HG03558 (cell line): ENCODE data around the gene ATOX1.
"Not testable (repeated sequence)": the region's sequence is repeated elsewhere in the genome, so short reads cannot be mapped to it uniquely, and the experiment has no call there.

Experiments
- ATAC-seq: cut with Tn5 transposase; IDR thresholded peaks from one replicate; pipeline ENCODE4 v1.9.1; 2021; ENCODE audit warnings: moderate number of reproducible peaks; ENCODE audit not compliant: unreplicated experiment; ENCODE audit errors: extremely low read depth

Gene ATOX1

DNA sequence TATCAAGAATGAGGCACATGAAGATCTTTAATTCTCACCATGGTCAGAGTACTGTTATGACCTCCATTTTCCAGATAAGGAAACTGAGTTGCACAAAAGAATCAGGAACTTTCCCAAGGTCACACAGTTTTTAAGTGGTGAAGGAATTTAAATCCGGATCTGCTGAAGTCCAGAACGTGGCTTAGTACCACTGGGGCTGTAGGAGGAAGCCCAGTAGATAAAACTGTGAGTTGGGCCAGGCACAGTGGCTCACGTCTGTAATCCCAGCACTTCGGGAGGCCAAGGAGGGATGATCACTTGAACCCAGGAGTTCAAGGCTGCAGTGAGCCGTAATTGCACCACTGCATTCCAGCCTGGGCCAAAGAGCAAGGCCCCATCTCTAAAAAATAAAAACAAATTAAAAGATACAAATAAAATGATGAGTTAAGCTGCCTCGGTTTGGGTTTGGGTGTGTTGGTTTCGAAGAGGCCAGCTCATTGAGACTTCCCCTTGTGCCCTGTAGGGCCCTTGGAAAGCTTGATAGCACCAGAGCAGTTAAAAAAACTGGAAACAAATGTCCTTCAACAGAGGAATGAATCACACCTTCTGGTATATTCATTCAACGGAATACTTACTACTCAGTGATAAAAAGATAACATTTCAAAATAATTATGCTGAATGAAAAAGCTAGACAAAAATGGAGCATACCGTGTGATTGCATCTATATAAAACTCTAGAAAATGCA lies 20.1 kb downstream of the ATOX1 start:
- ATAC-seq = no peak

DNA sequence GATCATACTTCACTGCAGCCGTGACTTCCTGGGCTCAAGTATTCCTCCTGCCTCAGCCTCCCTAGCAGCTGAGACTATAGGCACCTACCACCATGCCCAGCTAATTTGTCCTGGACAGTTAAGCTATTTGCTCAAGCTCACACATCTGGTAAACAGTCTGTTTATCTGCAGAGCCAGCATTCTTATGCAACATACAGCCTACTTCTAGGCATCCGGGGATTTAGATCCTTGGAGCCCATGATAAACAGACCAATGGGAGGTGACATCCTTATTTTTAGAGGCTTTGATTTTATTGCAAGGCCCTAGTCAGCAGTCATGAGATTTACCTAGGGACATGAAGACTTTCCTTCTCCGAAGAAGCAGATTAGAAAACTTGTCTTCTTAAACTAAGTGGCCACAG lies 21.0 kb downstream of the ATOX1 start:
- no peak for ATAC-seq

DNA sequence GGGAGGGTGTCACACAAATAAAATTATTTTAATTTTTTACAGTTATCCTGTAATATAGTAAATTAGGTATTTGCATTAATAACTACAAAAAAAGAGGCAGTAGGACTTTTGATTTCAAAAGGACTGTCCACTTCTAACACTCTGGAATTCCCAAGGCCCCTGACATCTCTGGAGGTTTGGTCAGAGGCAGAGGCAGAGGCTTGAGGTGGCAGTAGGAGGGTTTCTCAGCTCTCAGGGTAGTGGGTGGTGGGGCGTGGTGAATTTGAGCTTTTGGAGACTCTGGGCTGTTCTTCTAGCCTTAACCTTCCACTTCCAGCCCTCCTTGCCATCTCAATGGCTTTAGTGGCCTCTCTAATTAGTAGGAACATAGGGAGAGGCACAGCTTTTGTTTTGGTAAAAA lies 22.8 kb downstream of the ATOX1 start:
- no peak for ATAC-seq

DNA sequence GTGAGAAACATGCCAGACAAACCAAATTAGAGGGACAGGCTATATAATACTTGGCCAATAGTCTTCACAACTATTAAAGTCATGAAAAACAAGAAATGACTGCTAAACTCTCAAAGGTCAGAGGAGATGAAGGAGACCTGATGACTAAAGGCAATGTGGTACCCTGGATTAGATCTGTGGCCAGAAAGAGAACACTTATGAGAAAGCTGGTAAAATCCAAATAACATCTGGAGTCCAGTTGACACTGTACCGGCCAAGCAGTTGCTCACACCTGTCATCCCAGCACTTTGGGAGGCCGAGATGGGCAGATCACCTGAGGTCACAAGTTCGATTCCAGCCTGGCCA lies 24.4 kb downstream of the ATOX1 start:
- ATAC-seq = no peak

DNA sequence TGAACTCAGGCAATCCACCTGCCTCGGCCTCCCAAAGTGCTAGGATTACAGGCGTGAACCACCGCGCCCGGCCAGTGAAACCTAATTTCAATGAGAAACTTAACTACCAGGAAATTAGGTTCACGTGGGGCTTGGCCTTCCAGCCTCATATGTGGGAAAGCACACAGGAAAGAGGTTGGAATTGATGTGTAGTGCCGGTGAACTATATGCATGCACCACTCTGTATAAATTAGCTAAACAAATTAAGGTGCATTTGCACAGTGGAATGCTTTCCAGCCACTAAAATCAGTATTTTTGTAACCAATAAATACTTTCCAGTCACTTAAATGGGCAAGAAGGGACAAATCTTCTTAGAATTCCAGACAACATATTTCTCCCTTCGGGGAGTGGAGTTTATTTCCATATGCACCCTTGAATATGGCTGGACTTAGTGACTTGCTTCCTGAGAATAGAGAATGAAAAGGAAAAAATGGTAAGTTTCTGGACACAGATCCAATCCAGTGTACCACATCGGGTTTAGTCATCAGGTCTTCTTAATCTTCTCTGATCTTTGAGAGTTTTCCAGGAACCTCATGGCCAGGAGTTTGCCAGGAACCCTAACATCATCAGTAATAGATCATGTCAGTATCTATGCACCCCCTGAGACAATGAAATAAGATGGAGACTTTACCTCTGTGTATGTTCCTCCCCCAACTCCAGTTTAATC lies 24.9 kb downstream of the ATOX1 start:
- no peak for ATAC-seq

DNA sequence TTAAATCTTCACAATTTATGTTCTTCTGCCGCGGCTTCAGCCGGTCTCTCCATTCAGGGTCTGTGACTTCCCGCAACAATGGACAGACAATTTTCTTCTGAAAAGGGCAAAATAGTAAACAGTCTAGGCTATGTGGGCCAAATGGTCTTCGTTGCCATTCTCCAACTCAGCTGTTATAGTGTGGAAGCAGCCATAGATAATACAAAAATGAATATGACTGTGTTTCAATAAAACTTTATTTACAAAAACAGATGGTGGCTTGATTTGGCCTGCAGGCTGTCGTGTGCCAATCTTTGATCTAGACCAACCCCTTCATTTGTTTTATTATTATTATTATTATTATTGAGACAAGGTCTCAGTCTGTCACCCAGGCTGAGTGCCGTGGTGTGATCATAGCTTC lies 28.1 kb downstream of the ATOX1 start:
- no peak for ATAC-seq

DNA sequence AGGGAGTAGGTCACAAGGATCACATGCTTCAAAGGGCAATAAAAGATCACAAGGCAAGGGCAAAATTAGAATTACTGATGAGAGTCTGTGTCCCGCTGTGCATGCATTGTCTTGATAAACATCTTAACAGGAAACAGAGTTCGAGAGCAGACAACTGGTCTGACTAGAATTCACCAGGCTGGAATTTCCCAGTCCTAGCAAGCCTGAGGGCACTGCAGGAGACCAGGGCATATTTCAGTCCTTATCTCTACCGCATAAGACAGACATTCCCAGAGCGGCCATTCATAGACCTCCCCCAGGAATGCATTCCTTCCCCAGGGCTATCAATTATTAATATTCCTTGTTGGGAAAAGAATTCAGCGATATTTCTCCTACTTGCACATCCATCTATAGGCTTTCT lies 28.8 kb downstream of the ATOX1 start:
- ATAC-seq = not testable (repeated sequence)

DNA sequence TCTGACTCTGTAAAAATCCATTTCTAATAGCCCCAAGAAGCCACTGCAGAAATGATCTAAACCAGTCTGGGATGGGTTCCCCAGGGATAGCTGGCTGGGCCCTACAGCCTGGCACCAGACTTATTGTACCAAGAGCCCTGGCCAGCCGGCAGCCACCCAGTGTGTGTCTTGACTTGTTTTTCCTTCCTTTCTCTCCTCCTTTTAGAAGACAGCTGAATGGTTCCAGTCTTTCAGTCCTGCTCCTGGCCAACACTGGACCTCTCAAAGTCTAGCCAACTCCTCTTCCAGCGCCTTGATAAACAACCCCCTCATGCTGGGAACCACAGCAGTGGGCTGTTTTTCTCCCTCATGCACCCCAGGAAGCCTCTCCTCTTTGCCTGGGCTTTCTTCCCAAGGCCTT lies 34.1 kb downstream of the ATOX1 start:
- ATAC-seq = no peak

DNA sequence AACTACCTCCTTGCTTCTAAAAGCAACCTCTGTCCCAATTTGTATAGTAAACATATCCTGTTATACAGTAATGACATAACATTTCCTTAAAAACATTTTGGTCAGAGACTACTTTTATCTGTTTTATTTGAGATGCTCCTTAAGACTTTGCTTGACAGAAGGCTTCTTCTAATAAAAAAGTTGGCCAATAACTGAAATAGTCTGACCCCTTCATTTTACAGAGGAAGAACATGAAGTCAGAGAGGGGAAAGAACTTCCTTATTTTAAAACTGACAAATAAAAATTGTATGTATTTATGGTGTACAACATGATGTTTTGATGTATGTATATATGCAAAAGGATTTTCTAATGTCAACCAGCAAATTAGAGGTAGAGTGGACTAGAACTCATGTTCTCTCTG lies 35.9 kb downstream of the ATOX1 start:
- ATAC-seq = no peak

DNA sequence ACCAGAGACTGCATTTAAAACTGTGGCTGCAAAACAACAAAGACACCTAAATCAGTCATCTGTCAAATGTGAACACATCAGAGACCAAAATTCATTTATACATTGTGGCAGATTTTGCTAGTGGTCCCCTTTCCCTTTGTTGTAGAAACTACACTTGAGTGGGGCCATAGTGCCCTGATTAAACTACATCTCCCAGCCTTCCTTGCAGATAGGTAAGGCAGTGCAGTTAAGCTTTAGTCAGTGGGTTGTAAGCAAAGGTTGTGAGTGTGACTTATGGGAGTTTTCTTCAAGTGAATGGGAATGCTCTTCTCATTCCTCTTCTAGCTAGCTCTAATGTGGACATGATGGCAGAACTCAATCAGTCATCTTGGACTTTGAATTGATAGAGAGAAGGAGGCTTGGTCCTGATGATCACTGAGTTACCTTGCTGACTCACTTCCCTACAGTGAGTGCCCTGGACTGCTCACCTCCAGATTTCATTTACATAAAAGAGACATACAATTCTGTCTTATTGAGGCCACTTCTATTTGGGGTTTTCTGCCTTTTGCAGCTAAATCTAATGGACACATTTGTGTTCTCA lies 36.5 kb downstream of the ATOX1 start:
- ATAC-seq = no peak

DNA sequence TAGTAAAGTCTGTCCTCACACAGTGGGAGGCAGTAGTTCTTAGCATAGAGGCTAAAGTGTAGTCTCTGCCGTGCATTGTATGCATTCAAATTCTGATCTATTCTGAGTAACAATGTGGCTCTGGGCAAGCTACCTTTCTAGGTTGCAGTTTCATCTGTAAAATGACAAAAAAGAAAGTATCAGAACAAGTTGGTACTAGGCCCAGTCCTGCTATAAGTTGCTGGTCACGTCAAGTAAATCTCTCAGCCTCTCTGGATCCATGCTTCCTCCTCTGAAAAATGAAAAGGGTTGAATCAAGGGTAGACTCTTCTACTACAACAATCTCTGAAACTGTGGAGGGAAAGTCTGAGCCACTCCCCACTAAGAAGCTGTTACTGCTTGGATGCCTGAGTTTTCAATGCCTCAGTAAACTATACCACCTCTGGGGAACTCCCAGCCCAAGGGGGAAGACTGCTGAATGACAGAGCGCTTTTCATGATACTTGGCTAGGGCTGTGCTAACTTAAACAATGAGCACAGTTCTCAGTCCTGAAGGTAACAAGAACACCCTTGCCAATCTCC lies 37.3 kb downstream of the ATOX1 start:
- ATAC-seq = peak; percentile 72

DNA sequence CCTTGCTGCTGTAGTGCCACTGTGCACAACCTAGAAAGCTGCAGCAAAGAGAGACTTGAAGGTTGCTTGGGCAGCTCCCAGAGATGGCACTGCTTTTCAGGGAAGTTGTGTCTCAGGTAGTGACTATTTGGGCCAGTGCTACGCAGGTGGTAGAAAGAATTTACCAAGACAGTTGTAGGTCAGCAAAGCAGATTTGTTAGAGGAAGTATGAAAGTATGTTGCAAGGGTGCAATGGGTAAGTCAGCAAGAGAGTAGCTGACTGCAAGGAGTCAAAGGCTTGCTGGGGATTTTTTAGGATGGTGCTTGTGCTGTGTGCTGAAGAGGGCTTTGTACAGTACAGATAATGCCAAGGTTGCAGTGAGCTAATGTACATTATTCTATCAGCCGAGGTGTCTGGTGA lies 38.2 kb downstream of the ATOX1 start:
- ATAC-seq = no peak

DNA sequence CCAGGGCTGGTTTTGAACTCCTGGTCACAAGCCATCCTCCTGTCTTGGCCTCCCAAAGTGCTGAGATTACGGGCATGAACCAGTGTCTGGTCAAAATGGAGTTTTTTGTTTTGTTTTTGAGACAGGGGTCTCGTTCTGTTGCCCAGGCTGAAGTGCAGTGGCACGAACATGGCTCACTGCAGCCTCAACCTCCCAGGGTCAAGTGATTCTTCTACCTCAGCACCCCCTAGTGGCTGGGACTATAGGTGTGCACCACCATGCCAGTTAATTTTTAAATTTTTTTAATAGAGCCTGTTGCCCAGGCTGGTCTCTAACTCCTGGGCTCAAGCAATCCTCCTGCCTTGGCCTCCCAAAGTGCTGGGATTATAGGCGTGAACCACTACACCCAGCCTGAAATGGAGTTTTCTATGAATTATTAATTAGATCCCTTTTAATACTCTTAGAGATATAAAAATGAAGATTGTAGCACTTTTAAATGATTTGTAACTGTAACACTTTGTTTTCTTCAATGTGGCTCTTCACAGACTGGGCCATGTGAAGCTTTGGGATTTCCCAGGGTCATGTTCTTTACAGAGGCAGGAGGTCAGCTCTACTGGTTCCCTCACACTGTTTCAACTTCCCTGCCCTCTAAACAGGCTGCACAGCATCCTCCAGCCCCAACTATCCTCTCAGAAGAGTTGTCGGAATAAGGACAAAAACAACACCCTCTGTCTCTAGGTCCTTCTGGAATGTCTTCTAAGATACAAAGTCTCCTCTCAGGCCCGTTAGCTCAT lies 39.0 kb downstream of the ATOX1 start:
- ATAC-seq = no peak

DNA sequence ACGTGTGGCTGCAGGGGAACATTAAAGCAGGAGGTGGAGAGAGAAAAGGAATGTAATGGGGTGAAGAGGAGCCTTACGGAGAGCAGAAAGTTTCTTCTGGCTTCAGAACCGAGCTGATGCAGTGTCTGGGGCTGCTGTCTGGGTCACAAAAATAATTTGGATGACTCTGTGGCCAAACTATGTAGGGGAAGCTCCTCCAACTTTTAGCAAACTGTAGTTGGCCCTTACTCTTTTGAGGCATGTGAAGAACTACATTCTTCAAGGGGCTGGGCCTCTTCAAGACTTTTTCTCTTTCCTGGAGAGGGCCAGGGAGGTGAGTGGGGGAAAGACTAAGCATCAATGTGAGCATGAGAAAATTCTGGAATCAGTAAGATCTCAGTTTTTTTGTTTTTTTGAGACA lies 39.8 kb downstream of the ATOX1 start:
- no peak for ATAC-seq

DNA sequence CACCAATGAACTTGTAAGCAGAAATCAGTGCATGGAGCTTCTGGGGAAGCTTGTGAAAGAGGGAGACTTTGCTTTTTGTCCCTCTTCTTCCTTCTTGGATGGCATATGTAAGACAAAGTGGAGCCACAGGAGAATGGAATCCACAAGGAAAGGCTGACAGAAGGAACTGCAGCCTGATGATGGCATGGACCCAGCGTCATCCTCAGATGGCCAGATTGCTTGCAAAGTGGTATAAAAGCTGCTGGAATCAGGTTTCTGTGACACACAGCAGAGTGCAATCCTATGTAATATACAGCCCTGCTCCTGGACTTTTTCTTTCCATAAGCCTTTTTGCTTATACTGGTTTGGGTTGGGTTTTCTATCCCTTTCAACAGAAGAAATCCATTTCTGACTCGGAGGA lies 40.3 kb downstream of the ATOX1 start:
- no peak for ATAC-seq

DNA sequence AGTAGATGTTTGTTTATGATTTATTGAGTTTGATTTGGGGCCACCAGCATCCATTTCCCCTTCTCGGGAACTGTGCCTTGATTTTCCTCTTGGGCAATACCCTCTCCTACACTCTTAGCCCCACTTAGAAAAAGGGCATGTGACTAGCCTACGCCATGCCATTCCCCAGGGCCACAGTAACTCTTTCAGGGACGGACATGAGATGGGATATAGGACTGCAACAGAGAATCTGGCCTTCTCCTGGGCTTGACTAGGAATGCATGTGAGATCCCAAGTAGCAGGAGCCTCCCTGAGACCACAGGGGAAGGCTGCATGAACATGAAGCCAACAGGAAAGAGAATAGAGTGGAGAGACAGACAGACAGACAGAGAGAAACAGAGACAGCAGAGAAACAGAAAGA lies 41.0 kb downstream of the ATOX1 start:
- no peak for ATAC-seq

DNA sequence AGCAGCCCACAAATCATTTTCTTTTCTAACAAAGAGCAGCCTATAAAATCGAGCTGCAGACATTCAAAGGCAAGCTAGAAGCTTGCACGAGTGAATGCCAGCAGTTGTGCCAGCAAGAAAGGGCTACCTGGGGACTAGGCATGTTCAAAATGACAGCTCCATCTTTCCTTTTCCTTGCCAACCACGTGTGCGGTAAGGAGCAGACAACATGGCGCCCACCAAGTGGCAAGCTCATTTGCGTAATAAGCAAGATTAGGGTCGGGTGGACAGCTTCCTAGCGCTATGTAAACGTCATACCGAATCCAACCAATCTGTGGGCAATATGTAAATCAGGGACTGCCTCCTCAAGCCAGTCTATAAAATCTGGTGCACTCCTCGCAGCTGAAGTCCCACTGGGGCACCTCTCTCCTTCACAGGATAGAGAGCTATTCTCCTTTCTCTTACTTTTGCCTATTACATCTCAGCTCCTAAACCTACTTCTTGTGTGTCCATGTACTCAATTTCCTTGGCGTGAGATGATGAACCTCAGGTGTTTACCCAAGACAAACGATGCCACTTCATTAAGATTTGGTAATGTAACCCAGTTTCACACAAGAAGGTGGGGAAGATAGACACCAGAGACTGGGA lies 49.2 kb downstream of the ATOX1 start:
- ATAC-seq = no peak

DNA sequence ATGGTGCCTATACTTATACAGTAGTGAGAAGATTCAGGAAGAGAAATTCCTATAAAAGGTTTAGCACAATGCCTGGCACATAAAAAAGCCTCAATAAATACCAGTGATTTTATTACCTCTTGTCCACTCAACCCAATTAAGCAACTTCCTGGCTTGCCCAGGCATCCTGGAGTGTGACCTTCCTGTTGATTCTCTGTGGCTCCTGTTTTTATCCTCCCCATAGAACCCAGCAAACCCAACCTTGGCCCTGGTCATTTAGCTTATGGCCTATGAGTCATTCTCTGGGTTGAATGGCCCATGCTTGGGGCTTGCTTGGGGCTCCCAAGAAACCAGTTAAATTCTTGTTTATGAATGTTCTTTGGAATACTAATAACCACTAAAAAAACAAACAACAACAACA lies 50.3 kb downstream of the ATOX1 start:
- ATAC-seq = no peak

DNA sequence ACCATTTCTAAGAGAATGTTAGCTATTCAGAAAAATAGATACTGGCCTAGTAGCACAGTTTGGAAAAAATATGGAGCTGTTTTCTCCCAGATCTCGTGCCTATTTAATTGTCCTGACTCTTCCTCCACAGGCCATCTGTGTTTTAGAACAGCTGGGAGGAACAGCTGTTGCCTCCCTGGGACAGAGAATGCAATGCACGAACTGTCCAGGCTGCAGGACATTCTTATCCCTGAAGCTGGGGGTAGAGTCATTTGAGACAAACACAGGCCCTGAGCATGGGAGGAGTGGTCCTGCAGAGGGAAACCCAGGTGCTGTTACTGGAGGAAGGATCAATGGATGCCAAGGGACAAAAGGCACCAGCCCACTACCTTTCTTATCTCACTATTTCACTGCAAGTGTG lies 50.9 kb downstream of the ATOX1 start:
- ATAC-seq = no peak

DNA sequence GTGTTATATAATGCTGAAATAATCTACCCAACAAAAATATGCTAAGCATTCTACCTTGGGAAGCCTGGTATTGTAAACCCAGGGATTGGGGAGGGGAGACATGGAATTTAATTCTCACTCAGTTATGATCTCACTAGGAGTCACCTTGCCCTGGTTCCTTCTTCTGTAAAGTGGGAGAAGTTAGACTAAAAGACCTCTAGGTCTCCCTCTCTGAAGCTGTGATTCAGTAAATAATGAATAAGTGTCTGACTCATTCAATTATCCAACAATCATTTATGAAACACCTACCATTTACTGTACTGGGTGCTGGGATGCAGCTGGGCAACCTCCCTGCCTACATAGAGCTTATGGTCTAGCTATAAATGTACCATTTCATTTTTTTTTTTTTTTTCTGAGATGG lies 51.5 kb downstream of the ATOX1 start:
- ATAC-seq = no peak
